H1 (cell line): Measurements from ENCODE around the gene LEMD1. TPM values are rescaled to one million over a fixed set of nuclear protein-coding genes. Genes with fewer than 3 reads are reported as not detected.

Experiments used
- CTCF ChIA-PET: fragments of 300-600 bp; sonication (Branson Sonifier 250); formaldehyde crosslinking; loops from one replicate; lab custom pipeline; 2021; ENCODE audit not compliant: partially characterized antibody; lab: Charles Lee
- POLR2A ChIA-PET: fragments of 300-600 bp; sonication (Branson Sonifier 250); formaldehyde crosslinking; loops from one replicate; lab custom pipeline; 2021; ENCODE audit warnings: inconsistent platforms; ENCODE audit not compliant: partially characterized antibody; lab: Charles Lee
- DNase-seq, 2 experiments: peaks; one replicate each; pipeline versions ENCODE4 v3.0.0 to v3.0.0-alpha.2; 2010 to 2022; ENCODE audit warnings: low spot score in 2 of 2, low read depth in 1 of 2, mixed read lengths in 1 of 2
- FAIRE-seq: peaks from 2 replicates; lab custom pipeline; 2011; peaks lifted over from hg19 to GRCh38; lab: Jason Lieb, UNC
- H2AFZ ChIP-seq: 2 replicates; pipeline ENCODE4 v1.8.1; 2012; ENCODE audit warnings: low read length, inconsistent platforms
- H2AK5ac ChIP-seq: 2 replicates; pipeline ENCODE4 v1.6.1; 2013; ENCODE audit warnings: low read depth, low read length
- H2BK120ac ChIP-seq: replicated peaks from 2 replicates; pipeline ENCODE3; 2013; ENCODE audit warnings: low read depth, low read length, inconsistent platforms
- H2BK12ac ChIP-seq: 2 replicates; pipeline ENCODE4 v1.6.1; 2013; ENCODE audit warnings: low read depth, low read length
- H2BK15ac ChIP-seq: 2 replicates; pipeline ENCODE4 v1.6.1; 2013; ENCODE audit warnings: low read length
- H2BK20ac ChIP-seq: 2 replicates; pipeline ENCODE4 v1.6.1; 2013; ENCODE audit warnings: low read length
- H2BK5ac ChIP-seq: 2 replicates; pipeline ENCODE4 v1.6.1; 2013; ENCODE audit warnings: low read depth, low read length
- H3K14ac ChIP-seq: 2 replicates; pipeline ENCODE4 v1.6.1; 2013; ENCODE audit warnings: inconsistent platforms; ENCODE audit not compliant: insufficient read length
- H3K18ac ChIP-seq: 2 replicates; pipeline ENCODE4 v1.6.1; 2013; ENCODE audit warnings: low read length; ENCODE audit errors: extremely low read depth
- H3K23ac ChIP-seq: 2 replicates; pipeline ENCODE4 v1.6.1; 2013; ENCODE audit warnings: inconsistent platforms; ENCODE audit not compliant: insufficient read length
- H3K23me2 ChIP-seq: 2 replicates; pipeline ENCODE4 v1.6.1; 2013; ENCODE audit warnings: low read depth, low read length
- H3K27ac ChIP-seq: 2 replicates; pipeline ENCODE4 v1.6.1; 2011; ENCODE audit warnings: low read depth, low read length, inconsistent platforms
- H3K27me3 ChIP-seq, 4 experiments: replicated peaks in 1 of 4; 1 replicate in 1 of 4; 2 replicates in 3 of 4; pipeline versions ENCODE4 v1.6.1 to v1.8.1; 2011 to 2013; ENCODE audit warnings: low read length in 3 of 4, mild to moderate bottlenecking in 3 of 4, inconsistent platforms in 2 of 4, mixed read lengths in 2 of 4, moderate library complexity in 1 of 4; ENCODE audit not compliant: control insufficient read depth in 3 of 4, insufficient read depth in 3 of 4; ENCODE audit errors: extremely low read depth in 1 of 4
- H3K36me3 ChIP-seq, 4 experiments: 2 replicates each; pipeline versions ENCODE4 v1.6.1 to v1.8.1; 2011 to 2013; ENCODE audit warnings: mild to moderate bottlenecking in 4 of 4, low read length in 3 of 4, moderate library complexity in 2 of 4, control low read depth in 1 of 4, inconsistent platforms in 1 of 4; ENCODE audit not compliant: insufficient read depth in 4 of 4, control insufficient read depth in 2 of 4
- H3K4ac ChIP-seq: replicated peaks from 2 replicates; pipeline ENCODE3; 2013; ENCODE audit warnings: low read length, low read depth, mixed read lengths, inconsistent platforms; ENCODE audit not compliant: insufficient read length
- H3K4me1 ChIP-seq, 4 experiments: replicated peaks in 1 of 4; 1 replicate in 1 of 4; 2 replicates in 3 of 4; pipeline versions ENCODE4 v1.6.1 to v1.8.1; 2011 to 2013; ENCODE audit warnings: low read length in 3 of 4, inconsistent platforms in 2 of 4, mixed read lengths in 1 of 4; ENCODE audit not compliant: insufficient read depth in 4 of 4, control insufficient read depth in 3 of 4
- H3K4me2 ChIP-seq, 2 experiments: 2 replicates each; pipeline versions ENCODE4 v1.6.1 to v1.8.1; 2011 to 2013; ENCODE audit warnings: low read depth in 2 of 2, low read length in 2 of 2, control low read depth in 1 of 2, inconsistent platforms in 1 of 2, mild to moderate bottlenecking in 1 of 2; ENCODE audit not compliant: insufficient read depth in 1 of 2
- H3K4me3 ChIP-seq, 4 experiments: fragments of 200-600, 300-600 bp in 1 of 4; sonication (generic), shearing (Covaris generic), sonication (Bioruptor Twin) in 1 of 4; 2 replicates each; pipeline versions ENCODE4 v1.5.1 to v1.8.1; 2011 to 2016; ENCODE audit warnings: low read length in 4 of 4, low read depth in 3 of 4, control low read depth in 2 of 4, inconsistent platforms in 2 of 4, mild to moderate bottlenecking in 2 of 4, mixed read lengths in 1 of 4, moderate library complexity in 1 of 4; ENCODE audit not compliant: insufficient read depth in 2 of 4; ENCODE audit errors: extremely low read depth in 1 of 4
- H3K56ac ChIP-seq: replicated peaks from 2 replicates; pipeline ENCODE3; 2013; ENCODE audit warnings: low read depth, mild to moderate bottlenecking, mixed read lengths, low read length, inconsistent platforms; ENCODE audit not compliant: insufficient read length
- H3K79me1 ChIP-seq: 2 replicates; pipeline ENCODE4 v1.6.1; 2013; ENCODE audit warnings: low read depth, low read length, control low read depth
- H3K79me2 ChIP-seq, 2 experiments: 2 replicates each; pipeline versions ENCODE4 v1.6.1 to v1.8.1; 2012 to 2013; ENCODE audit warnings: low read length in 2 of 2, mild to moderate bottlenecking in 2 of 2, inconsistent platforms in 1 of 2; ENCODE audit not compliant: insufficient read depth in 2 of 2, control insufficient read depth in 1 of 2
- H3K9ac ChIP-seq, 4 experiments: replicated peaks in 1 of 4; 1 replicate in 1 of 4; 2 replicates in 3 of 4; pipeline versions ENCODE4 v1.6.1 to v1.8.1; 2011 to 2013; ENCODE audit warnings: low read depth in 3 of 4, low read length in 3 of 4, control low read depth in 2 of 4, mild to moderate bottlenecking in 2 of 4, moderate library complexity in 2 of 4, inconsistent platforms in 1 of 4; ENCODE audit errors: extremely low read depth in 1 of 4
- H3K9me3 ChIP-seq, 2 experiments: 2 replicates each; pipeline versions ENCODE4 v1.6.1 to v1.8.1; 2012 to 2013; ENCODE audit warnings: mild to moderate bottlenecking in 2 of 2, moderate library complexity in 2 of 2, control low read depth in 1 of 2, inconsistent platforms in 1 of 2, low read depth in 1 of 2, low read length in 1 of 2, mixed read lengths in 1 of 2; ENCODE audit not compliant: insufficient read depth in 2 of 2
- H4K20me1 ChIP-seq, 2 experiments: replicated peaks in 1 of 2; 2 replicates each; pipeline versions ENCODE3 to v1.8.1; 2011 to 2013; ENCODE audit warnings: inconsistent platforms in 2 of 2, low read length in 2 of 2, mild to moderate bottlenecking in 1 of 2; ENCODE audit not compliant: insufficient read depth in 2 of 2, control insufficient read depth in 1 of 2
- H4K5ac ChIP-seq: 2 replicates; pipeline ENCODE4 v1.6.1; 2013; ENCODE audit warnings: low read length, low read depth, mixed read lengths, inconsistent platforms; ENCODE audit not compliant: insufficient read length
- H4K8ac ChIP-seq: 2 replicates; pipeline ENCODE4 v1.8.0; 2013; ENCODE audit warnings: mild to moderate bottlenecking, moderate library complexity, low read length, inconsistent platforms; ENCODE audit not compliant: insufficient read depth; ENCODE audit errors: extremely low read depth
- H4K91ac ChIP-seq: replicated peaks from 2 replicates; pipeline ENCODE3; 2013; ENCODE audit warnings: low read length, mixed read lengths, inconsistent platforms; ENCODE audit not compliant: insufficient read length
- CHD1 ChIP-seq: IDR thresholded peaks from 2 replicates; pipeline ENCODE4 v1.6.1; 2012; ENCODE audit warnings: low read depth, low read length, improper control_type of control experiment
- CREB1 ChIP-seq: IDR thresholded peaks from 2 replicates; pipeline ENCODE4 v1.6.1; 2012; ENCODE audit warnings: inconsistent platforms
- CTBP2 ChIP-seq: IDR thresholded peaks from 2 replicates; pipeline ENCODE4 v1.7.0; 2011; ENCODE audit warnings: borderline replicate concordance, mild to moderate bottlenecking, moderate library complexity, mixed read lengths, low read length; ENCODE audit not compliant: insufficient read depth, insufficient read length
- FOSL1 ChIP-seq: IDR thresholded peaks from 2 replicates; pipeline ENCODE4 v1.6.1; 2011; ENCODE audit warnings: mild to moderate bottlenecking, low read depth, low read length, moderate library complexity; ENCODE audit not compliant: insufficient read depth
- KDM5A ChIP-seq: fragments of 200-600 bp; IDR thresholded peaks from 2 replicates; pipeline ENCODE4 v1.7.1; 2012; ENCODE audit warnings: mild to moderate bottlenecking, low read length, inconsistent platforms, mixed read lengths
- RXRA ChIP-seq: IDR thresholded peaks from 2 replicates; pipeline ENCODE4 v1.6.1; 2011; ENCODE audit warnings: low read depth, mild to moderate bottlenecking, low read length, moderate library complexity; ENCODE audit not compliant: insufficient read depth
- TBP ChIP-seq: IDR thresholded peaks from 2 replicates; pipeline ENCODE4 v1.6.1; 2011; ENCODE audit warnings: low read depth, low read length, improper control_type of control experiment
- WGBS, 2 experiments: shearing (Covaris generic) in 1 of 2; methylation state at CpG; one replicate each; pipeline versions ENCODE4 v1.1.6 to v1.1.7; 2013 to 2015; ENCODE audit warnings: low lambda C conversion rate in 2 of 2, mixed read lengths in 2 of 2, inconsistent platforms in 1 of 2, low coverage in 1 of 2, missing lambda C conversion rate in 1 of 2; ENCODE audit not compliant: insufficient replicate concordance in 2 of 2, insufficient coverage in 1 of 2, insufficient read length in 1 of 2; ENCODE audit errors: extremely low coverage in 1 of 2, missing lambda C conversion rate in 1 of 2; 5-methylcytosine and 5-hydroxymethylcytosine counted together
- polyA plus RNA-seq, 7 experiments: library from polyadenylated mRNA; depleted of rRNA in 3 of 7; stranded (reverse) in 5 of 7; unstranded in 2 of 7; fragments of >200 nt in 5 of 7; fragments of 200-250 nt in 2 of 7; gene quantifications; 1 replicate in 5 of 7; 2 replicates in 1 of 7; 4 replicates in 1 of 7; pipeline versions ENCODE4 v1.2.1 to v1.2.3, GENCODE V29; 2011 to 2013; ENCODE audit warnings: missing spikeins in 2 of 7, mixed read lengths in 2 of 7
- total RNA-seq: library from RNA; stranded (reverse); fragmentation: NEBNext Ultra II Directional; extraction: Animal tissue kit (Norgen Biotek cat#: 25700); gene quantifications from 2 replicates; pipeline ENCODE4 v1.2.1, GENCODE V29; 2021
- TF ChIP-seq, protein P1 (sequence below): IDR thresholded peaks from 2 replicates; pipeline ENCODE4 v1.6.1; 2012; ENCODE audit warnings: inconsistent platforms

LEMD1 gene
- total and polyA plus RNA-seq, 2 of the 8 experiments (the other 6 are each of a cell fraction or from before 2014, with no cell fraction given) = 10.0 to 10.5 TPM

DNA sequence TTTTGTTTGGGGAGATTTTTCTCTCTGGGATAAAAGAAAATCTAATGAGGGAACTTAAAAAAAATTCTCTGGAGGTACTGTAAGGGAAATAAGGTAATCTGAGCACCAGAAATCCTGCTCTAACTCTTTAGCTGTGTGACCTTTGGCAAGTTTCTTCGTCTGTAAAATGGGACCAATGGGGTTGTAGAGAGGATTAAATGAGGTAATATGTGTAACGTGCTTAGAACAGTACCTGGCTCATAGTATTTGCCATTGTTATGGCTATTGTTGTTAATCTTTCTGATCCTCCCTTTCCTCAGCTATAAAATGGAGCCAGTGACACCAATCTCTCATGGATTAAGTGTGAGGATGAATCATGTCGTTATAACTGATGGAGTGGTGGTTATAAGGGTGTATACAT, 64.3 kb downstream of the LEMD1 start:
- Histone ChIP-seq H4K20me1 (no peaks in the 10 kb centered on the region), H3K4me3 (no peak overlapping the region), H3K18ac (no peak overlapping the region), H3K14ac (no peak overlapping the region), H3K27ac (no peak overlapping the region), H3K9me3 (no peaks in the 10 kb centered on the region), H3K9ac (no peak overlapping the region), H2BK5ac (no peak overlapping the region), H3K4me1 (peaks cover 6 to 24% (median 12%) of the 10 kb centered on the region in 4 experiments), H2BK120ac (no peak overlapping the region), H3K23me2 (no peaks in the 10 kb centered on the region), H3K79me1 (no peaks in the 10 kb centered on the region), H2BK12ac (no peak overlapping the region), H4K8ac (no peak overlapping the region), H4K91ac (no peak overlapping the region), H3K4ac (no peak overlapping the region), H2BK20ac (no peak overlapping the region), H3K36me3 (no peaks in the 10 kb centered on the region)
- ChIA-PET POLR2A (interaction anchor here (1.2 kb wide), 1 partner anchor 42 kb away, joined by 3 read pairs; no protein-coding TSS in a partner anchor), CTCF (interaction anchor here (1.2 to 67.1 kb wide), 6 partner anchors 15 to 128 kb away, joined by 4 to 2424 read pairs (median 30); no protein-coding TSS in a partner anchor)
- WGBS, 2 experiments = 87% methylated on average over 3 of the region's 3 CpGs; no CpG with 5 or more reads in 1 of the 2 experiments
- no peak for FAIRE-seq
- TF ChIP-seq CREB1 (no peak), CTBP2 (no peak), TBP (no peak), CHD1 (no peak), KDM5A (no peak), RXRA (no peak), FOSL1 (no peak)
- TF ChIP-seq, protein P1, sequence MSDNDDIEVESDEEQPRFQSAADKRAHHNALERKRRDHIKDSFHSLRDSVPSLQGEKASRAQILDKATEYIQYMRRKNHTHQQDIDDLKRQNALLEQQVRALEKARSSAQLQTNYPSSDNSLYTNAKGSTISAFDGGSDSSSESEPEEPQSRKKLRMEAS = no peak
- TF ChIP-seq, all 59 proteins: peak for 0
- Histone ChIP-seq H2BK15ac (no peak overlapping the region), H3K27me3 (no peaks in the 10 kb centered on the region), H4K5ac (no peak overlapping the region), H3K79me2 (no peaks in the 10 kb centered on the region), H2AK5ac (no peak overlapping the region), H3K4me2 (no peak overlapping the region; a peak in 1 of 4 replicates), H3K23ac (no peak overlapping the region), H2AFZ (no peak overlapping the region), H3K56ac (no peak overlapping the region)
- DNase-seq = no peak
